ENCODE results near the gene THOC6.

Gene THOC6

DNA sequence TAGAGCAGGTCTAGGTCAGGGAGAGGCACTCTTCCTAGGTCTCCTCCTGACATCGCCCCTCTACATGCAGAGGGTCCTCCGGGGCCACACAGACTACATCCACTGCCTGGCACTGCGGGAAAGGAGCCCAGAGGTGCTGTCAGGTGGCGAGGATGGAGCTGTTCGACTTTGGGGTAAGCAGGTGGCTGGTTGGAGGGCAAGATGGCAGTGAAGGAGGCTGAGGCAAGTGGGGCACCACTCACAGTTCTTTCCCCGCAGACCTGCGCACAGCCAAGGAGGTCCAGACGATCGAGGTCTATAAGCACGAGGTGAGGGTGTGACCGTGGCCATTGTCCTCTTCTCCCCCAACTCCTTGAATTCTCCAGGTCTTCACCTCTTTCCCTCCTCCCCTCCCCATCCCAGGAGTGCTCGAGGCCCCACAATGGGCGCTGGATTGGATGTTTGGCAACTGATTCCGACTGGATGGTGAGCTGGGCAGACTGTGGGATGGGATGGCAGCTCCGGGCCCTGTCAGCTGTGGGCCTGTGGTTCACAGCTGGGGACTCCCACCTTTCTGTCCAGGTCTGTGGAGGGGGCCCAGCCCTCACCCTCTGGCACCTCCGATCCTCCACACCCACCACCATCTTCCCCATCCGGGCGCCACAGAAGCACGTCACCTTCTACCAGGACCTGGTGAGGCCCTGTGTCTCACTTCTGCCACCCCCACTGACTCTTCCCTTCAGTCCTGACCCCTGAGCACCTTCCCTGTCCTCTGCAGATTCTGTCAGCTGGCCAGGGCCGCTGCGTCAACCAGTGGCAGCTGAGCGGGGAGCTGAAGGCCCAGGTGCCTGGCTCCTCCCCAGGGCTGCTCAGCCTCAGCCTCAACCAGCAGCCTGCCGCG, 3.0 kb downstream of the THOC6 start:
- TF ChIP-seq GATA2 (IDR thresholded peaks at IDR 0.05; ENCODE audit: low read depth, low read length) (no peak), GATA3 (IDR thresholded peaks at IDR 0.05; ENCODE audit: low read depth, low read length) (no peak)

- no peak for TF ChIP-seq GATA3 (IDR thresholded peaks at IDR 0.05; ENCODE audit: low read depth, low read length)
- no peak for TF ChIP-seq GATA2 (IDR thresholded peaks at IDR 0.05; ENCODE audit: low read depth, low read length)
Measured at GRCh38 chr16:3027489-3027795, 3.6 kb downstream of the THOC6 start.

DNA sequence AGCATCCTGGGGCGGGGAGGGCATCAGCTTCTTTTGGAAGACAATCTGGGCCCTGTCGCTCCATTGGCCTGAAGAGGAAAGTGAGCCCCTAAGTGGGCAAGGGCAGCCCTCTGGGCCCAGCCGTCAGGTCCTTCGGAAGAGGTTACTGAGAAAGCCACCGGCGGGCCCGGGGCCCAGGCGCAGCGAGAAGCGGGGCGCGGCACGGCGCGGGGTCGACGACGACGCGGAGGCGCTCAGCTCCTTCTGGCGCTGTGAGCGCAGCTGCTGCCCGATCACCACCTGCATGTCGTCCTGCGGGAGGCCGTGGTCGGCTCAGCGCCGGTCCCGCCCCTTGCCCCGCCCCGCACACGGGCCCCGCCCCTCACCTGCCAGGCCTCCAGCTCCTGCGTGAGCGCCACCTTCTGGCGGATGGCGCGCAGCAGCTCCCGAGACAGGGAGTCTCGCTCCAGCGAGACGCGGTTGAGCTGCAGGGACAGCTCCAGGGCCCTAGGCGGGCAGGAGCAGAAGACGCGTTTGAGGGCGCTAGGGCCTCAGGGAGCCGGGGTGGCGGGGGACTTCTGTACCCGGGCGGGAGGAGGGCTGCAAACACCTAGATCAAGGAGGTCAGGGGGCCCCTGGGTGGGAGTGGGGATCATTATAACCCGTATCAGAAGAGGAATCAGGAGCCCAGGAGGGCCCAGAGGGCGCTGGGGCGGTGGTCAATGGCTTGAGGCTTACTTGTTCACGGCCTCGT, 4.3 kb downstream of the THOC6 start:
- no peak for TF ChIP-seq GATA3 (IDR thresholded peaks at IDR 0.05; ENCODE audit: low read depth, low read length)
- no peak for TF ChIP-seq GATA2 (IDR thresholded peaks at IDR 0.05; ENCODE audit: low read depth, low read length)

DNA sequence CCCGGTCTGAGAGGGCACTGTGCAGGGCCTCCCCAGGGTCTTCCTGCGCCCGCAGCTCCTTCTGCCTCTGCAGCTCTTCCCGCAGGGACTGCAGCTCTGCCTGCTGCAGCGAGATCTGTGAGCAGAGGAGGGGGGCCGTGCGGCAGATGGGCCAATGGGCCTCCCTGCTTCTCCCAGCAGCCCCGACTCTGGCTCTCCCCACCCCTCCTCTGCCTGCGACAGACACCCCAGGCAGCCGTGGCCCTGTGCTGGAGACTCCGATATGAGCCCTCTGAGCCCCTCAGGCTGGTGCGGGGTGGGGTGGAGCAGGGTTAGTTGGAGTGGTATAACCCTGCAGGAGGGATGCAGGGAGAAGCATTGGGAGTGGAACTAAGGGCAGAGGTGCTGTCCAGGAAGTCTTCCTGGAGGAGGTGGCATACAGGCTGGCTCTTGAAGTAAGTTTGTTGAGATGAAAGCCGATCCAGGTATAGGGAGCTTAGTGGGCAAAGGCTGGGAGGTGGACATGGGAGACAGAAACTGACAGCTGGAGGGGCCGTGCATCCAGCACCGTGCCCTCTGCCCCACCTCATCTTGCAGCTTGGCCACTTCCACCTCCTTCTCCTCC, 5.0 kb downstream of the THOC6 start:
- TF ChIP-seq GATA2 (IDR thresholded peaks at IDR 0.05; ENCODE audit: low read depth, low read length) (no peak), GATA3 (IDR thresholded peaks at IDR 0.05; ENCODE audit: low read depth, low read length) (no peak)

DNA sequence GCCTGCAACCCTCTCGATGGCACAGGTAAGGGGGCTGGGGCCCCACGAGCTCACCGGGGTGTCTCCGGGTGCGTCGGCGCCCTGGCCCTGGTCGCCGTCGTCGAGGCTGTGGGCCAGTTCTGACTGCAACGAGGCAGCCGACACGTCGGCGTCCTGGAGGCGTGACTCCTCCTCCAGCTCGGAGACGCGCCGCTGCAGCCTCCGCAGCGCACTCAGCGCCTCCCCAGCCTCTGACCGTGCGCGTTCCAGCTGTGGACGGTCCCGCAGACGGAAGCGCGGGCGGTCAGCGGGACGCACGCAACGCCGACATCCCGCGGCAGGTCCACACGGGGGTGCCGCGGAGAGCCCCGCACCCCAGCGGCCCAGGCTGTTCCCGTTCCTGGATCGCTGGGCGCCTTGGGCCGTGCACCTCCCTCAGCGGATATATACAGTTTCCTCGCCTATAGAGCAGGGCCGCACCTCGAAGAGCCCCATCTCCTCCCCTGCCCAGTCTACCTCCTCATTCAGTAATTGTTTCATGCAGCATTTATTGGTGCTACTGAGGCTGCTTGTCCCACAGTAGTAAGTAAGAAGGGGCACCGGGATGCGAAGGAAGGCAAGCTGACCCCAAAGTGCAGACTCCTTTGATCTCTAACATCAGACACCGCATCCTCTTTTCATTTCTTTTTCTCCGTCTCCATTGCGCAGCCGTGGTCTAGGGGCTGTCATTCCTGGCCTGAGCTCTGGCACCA, 5.8 kb downstream of the THOC6 start:
- TF ChIP-seq GATA3 (IDR thresholded peaks at IDR 0.05; ENCODE audit: low read depth, low read length) (no peak), GATA2 (IDR thresholded peaks at IDR 0.05; ENCODE audit: low read depth, low read length) (no peak)

DNA sequence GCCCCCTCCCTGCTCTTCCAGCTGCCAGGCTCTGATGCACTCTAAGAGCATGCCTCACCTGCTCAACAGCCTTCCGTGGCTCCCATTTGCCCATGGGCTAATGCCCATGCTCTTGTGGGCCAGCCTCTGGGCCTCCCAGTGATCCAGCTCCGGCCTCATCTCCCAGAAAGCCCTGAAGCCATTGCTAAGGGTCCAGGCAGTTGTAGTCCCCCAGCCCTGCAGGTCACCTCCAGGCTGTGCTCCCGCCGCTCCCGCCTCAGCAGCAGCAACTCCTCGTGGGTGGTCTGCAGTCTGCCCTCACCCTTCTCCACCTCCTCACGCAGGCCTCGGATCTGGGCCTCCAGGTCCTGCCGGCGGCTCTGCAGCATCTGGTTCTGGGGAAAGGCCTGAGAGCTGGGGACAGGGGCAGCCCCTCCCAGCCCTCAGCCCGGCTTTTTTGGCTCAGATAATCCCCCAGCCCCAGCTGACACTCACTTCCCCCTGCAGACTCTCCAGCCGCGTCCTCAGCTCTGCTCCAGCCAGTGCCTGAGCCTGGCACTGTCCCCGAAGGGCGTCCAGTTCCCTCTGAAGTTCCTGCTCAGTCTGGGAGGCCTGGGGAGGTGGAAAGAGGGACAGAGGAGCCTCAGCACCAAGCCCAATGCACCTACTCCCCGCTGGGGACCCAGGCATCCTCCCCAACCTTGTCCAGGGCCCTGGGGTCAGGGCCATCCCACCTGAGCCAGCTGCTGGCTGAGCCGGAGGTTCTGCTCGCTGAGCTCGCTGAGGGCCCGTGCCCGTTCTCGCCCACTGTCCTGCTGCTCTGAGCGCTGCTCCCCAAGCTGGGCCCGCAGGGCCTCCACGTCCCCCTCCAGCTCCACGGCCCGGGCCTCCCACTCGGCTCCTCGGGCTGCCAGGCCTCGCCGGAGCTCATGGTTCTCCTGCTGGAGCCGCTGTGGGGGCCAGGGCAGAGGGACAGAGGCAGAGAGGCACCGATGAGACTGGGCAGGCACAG, 6.7 kb downstream of the THOC6 start:
- TF ChIP-seq GATA3 (IDR thresholded peaks at IDR 0.05; ENCODE audit: low read depth, low read length), result no peak
- no peak for TF ChIP-seq GATA2 (IDR thresholded peaks at IDR 0.05; ENCODE audit: low read depth, low read length)

DNA sequence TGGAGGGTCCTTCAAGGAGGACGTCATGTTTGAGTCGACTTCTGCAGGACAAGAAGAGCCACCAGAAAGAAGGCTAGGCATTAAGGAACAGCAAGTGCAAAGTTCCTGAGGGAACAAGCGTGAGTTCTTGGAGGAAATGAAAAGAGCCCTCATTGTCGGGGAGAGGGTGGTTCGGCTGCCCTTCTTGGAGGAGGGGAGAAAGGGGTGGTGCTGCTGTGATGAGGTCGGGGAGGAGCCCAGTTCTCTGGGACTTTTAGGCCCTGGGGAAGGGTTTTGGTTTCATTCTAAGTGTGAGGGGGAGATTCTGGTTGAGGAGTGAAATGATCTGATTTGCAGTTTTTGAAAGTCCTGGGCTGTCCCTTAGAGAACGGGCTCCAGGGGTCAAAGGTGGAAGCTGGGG, 8.8 kb downstream of the THOC6 start:
- TF ChIP-seq GATA2 (IDR thresholded peaks at IDR 0.05; ENCODE audit: low read depth, low read length), result no peak
- TF ChIP-seq GATA3 (IDR thresholded peaks at IDR 0.05; ENCODE audit: low read depth, low read length), result no peak

GRCh38 chr16:3035289-3035971, 11.6 kb downstream of the THOC6 start:
- TF ChIP-seq GATA3 (IDR thresholded peaks at IDR 0.05; ENCODE audit: low read depth, low read length) (no peak), GATA2 (IDR thresholded peaks at IDR 0.05; ENCODE audit: low read depth, low read length) (no peak)

DNA sequence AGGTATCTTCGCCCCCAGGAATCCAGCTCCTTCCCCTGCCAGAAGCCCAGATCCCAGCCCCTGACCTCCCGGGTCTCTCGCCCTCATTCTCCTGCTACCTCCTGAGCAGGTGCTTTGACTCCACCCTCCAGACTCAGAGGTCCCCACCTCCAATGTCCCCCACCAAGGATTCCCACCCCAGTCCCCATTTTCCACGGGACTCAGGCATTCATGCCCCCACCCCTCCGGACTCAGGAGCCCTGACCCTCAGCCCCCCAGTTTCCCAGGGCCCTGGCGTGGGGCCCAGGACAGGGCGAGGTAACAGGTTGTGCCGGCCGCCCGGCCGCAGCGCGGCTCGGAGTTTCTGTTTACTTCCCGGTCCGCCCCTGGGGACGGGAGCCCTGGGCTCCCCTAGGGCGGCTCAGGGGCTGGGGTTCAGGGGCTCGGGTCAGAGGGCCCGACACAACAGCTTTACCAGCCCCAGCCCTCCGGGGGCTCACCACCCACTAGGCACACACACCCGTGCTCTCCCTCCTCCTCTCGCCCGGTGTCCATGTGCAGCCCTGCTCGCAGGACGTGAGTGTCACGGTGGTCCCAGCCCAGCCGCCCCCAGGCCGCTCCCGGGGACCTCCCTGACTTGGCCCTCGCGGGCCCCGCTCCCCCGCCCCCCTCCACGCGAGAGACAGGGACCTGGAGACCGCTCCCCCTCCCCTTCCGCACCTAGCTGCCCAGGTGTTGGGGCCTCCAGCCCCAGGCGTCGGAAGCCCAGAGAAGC, 12.3 kb downstream of the THOC6 start:
- TF ChIP-seq GATA3 (IDR thresholded peaks at IDR 0.05; ENCODE audit: low read depth, low read length) (no peak), GATA2 (IDR thresholded peaks at IDR 0.05; ENCODE audit: low read depth, low read length) (no peak)

DNA sequence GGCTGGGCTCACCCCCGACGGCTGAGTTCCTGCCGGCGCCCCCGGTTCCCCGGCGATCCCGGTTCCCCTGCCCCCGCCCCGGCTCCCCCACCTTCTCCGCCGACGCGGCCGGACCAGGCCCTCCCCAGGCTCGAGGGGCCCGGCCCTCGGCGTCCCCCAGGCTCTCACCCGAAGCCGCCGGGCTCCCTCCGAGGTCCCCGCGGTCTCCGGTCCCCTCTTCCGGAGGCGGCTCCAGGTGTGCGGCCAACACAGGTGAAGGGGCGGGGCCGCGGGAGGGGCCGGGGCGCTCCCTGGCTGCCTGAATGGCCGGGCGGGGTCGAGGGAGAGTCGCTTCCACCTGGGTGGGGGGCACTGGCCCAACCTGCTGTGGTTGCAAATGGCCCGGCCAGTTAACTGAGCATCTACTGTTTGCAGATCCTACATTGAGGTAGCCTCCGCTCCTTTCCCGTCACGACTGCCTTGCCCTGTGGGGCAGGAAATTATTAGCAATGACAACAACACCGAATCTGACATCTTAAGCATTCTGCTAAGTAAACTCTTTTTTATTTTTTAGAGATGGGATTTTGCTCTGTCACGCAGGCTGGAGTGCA, 13.0 kb downstream of the THOC6 start, which contains the start of gene BICDL2:
Gene BICDL2, minus strand, starts transcription at position 219 of the 590 bp plus-strand sequence. CDS start 1,448 bp downstream, outside the sequence.
- no peak for TF ChIP-seq GATA3 (IDR thresholded peaks at IDR 0.05; ENCODE audit: low read depth, low read length)
- no peak for TF ChIP-seq GATA2 (IDR thresholded peaks at IDR 0.05; ENCODE audit: low read depth, low read length)

DNA sequence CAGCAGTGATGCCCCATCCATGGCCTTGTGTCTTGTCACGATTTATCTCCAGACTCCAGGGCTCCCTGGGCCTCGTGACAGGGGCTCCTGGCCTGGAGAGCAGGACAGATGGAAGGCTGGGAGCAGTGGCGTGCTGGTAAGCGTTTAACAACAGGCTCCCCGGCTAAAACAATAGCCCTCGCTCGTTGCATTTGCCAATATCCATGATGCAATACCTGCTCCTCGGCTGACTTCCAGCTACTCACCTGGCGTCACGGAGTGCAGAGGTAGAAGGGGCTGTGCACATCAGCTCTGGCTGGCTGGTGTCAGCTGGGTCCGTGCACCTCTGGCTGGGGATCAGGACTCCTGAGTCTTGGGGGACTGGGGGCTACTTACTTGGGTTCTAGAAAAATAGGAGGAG, 14.4 kb downstream of the THOC6 start:
- TF ChIP-seq GATA3 (IDR thresholded peaks at IDR 0.05; ENCODE audit: low read depth, low read length) (no peak), GATA2 (IDR thresholded peaks at IDR 0.05; ENCODE audit: low read depth, low read length) (no peak)
